ENCODE data around the gene PLPP1. TPM values are rescaled to one million over a fixed set of nuclear protein-coding genes. Genes with fewer than 3 reads are reported as not detected.
"Not testable (repeated sequence)": the region's sequence is repeated elsewhere in the genome, so short reads cannot be mapped to it uniquely, and the experiment has no call there.

PLPP1 gene
- total RNA-seq, 2 experiments from 2014 or later: 21.3 to 23.1 TPM

GRCh38 chr5:55530669-55531068 is 4.1 kb downstream of the PLPP1 start:
- no peaks in the 10 kb centered on the region for H3K9me3 Mint-ChIP-seq
- no peaks in the 10 kb centered on the region for H3K27me3 Mint-ChIP-seq
- no peak overlapping the region for H3K4me3 Mint-ChIP-seq
- no peak overlapping the region for H3K27ac Mint-ChIP-seq
- no peak for DNase-seq
- peaks cover 19% of the 10 kb centered on the region for H3K36me3 Mint-ChIP-seq
- peaks cover 32% of the 10 kb centered on the region for H3K4me1 Mint-ChIP-seq

DNA sequence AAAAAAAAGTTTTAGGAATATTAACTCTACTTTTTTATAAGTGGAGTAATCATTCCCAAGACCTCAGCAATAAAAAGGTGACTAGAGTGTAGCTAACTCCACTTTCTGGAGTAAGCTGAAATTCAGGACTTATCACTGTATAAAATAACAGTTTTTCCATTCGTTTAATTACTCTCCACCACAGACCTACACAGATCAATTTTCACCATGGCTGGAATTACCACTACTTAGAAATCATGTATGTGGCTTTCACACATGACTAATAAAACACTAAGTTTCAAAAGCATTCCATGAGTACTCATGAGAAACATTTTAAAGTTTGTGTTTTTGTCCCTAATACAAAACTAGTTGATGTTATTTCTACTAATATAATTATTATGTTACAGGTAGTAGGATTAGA is 9.9 kb downstream of the PLPP1 start:
- H3K4me1 Mint-ChIP-seq: peaks cover 23% of the 10 kb centered on the region
- no peaks in the 10 kb centered on the region for H3K27me3 Mint-ChIP-seq
- no peaks in the 10 kb centered on the region for H3K9me3 Mint-ChIP-seq
- no peak overlapping the region for H3K4me3 Mint-ChIP-seq
- H3K27ac Mint-ChIP-seq: no peak overlapping the region
- no peak for DNase-seq
- H3K36me3 Mint-ChIP-seq: peaks cover 6% of the 10 kb centered on the region

DNA sequence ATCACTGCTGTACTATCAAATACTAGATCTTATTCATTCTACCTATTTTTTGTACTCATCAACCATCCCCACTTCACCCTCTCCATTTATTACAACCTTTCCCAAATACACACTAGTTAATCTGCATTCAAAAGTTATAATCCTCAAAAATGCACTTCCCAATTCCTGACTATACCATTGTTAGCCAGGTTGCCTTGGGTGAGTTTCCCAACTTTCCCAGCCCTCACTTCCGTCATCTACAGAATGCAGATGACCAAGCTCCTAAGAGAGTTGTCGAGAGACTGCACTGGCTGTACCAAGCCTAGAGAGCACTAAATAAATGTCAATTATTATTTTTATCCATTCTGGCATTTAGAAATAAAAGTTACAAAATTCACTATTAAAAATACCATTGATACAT is 11.5 kb downstream of the PLPP1 start:
- no peaks in the 10 kb centered on the region for H3K9me3 Mint-ChIP-seq
- no peak for DNase-seq
- H3K27ac Mint-ChIP-seq: no peak overlapping the region
- H3K36me3 Mint-ChIP-seq: peaks cover 12% of the 10 kb centered on the region
- no peaks in the 10 kb centered on the region for H3K27me3 Mint-ChIP-seq
- no peak overlapping the region for H3K4me3 Mint-ChIP-seq
- peaks cover 29% of the 10 kb centered on the region for H3K4me1 Mint-ChIP-seq

- H3K27ac Mint-ChIP-seq: no peak overlapping the region
- H3K36me3 Mint-ChIP-seq: peaks cover 10% of the 10 kb centered on the region
- no peak overlapping the region for H3K4me3 Mint-ChIP-seq
- H3K27me3 Mint-ChIP-seq: no peaks in the 10 kb centered on the region
- no peaks in the 10 kb centered on the region for H3K9me3 Mint-ChIP-seq
- no peak for DNase-seq
- peaks cover 29% of the 10 kb centered on the region for H3K4me1 Mint-ChIP-seq
These were observed 12.9 kb downstream of the PLPP1 start for GRCh38 chr5:55521881-55522280.

DNA sequence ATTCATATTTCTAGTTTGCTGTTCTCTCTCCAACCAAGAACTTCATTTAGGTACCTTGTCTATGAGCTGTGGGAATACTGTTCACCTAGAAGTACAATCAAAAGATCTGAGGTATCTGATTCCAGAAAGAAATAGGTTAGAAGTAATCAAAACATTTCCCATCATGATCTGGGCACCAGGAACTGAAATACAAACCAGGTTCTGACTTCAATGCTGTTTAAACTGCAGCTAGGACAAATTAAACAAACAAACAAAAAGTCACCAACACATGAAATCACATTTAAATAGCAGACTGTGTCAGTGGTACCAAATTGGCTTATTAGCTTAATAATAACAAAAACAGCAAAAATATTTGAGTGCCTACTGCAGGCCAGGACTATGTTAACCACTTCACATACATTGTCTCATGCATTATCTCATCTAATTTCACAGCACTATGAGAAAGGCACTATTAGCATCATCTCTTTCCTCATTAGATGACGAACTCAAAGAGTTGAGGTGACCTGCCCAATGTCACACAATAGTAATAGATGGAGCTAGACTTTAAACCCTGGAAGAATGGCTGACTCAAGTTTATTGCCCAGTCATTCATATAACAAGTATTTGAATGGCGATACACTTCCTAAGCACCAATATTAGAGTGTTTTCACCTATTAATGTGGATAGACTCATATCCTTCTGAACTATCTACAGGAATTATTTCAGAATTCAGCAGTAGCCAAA is 14.5 kb downstream of the PLPP1 start:
- H3K27ac Mint-ChIP-seq: no peak overlapping the region
- H3K4me1 Mint-ChIP-seq: peaks cover 24% of the 10 kb centered on the region
- H3K36me3 Mint-ChIP-seq: peaks cover 11% of the 10 kb centered on the region
- H3K4me3 Mint-ChIP-seq: no peak overlapping the region
- no peaks in the 10 kb centered on the region for H3K27me3 Mint-ChIP-seq
- DNase-seq: no peak
- no peaks in the 10 kb centered on the region for H3K9me3 Mint-ChIP-seq

DNA sequence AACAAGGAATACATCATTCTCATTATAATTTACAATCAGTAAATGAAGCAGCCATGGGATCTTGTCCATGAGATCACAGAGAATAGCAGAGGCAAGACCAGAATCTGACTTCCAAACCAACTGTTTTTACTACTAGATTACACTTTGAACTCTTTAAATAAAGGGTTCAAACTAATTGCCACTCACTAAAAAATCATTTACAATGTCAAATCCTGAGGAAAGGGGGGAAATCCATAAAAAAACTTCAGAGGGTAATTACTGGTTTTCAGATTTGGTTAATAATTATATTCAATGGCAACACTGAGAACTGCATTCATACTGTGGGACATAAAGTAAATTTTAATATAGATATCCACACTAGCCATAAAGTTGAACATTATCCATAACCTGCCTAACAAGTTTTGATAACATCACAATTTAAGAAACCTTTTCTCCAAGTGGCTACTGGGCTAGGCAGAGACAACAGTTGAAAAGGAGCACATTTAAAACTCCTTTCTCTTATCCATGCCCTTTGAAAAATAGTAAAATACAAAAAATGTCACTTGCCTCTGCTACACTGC is 15.9 kb downstream of the PLPP1 start:
- Mint-ChIP-seq H3K9me3 (no peaks in the 10 kb centered on the region), H3K4me1 (peaks cover 20% of the 10 kb centered on the region), H3K4me3 (no peak overlapping the region), H3K36me3 (peaks cover 11% of the 10 kb centered on the region), H3K27ac (no peak overlapping the region), H3K27me3 (no peaks in the 10 kb centered on the region)
- no peak for DNase-seq

- Mint-ChIP-seq H3K27ac (no peak overlapping the region), H3K4me1 (peaks cover 20% of the 10 kb centered on the region)
These were observed 17.0 kb downstream of the PLPP1 start for GRCh38 chr5:55517804-55518203.

DNA sequence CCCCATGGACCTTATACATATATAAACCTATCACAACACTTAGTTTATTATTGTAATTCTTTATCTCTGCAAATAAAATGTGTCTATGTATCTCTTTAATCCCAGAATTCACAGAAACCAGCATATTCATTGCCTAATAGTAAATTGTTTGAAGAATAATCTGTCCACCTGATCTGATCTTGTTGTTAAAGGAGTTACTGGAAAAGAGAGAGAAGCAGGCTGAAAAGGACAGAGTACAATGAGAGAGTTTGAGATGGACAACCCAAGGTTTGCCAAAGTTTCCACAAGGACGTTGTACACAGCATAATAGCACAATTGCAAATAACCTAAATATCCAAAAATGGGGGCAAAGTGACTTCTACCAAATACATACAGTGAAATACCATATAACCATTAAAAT is 23.8 kb downstream of the PLPP1 start:
- Mint-ChIP-seq H3K4me1 (peaks cover 19% of the 10 kb centered on the region), H3K27ac (no peak overlapping the region), H3K4me3 (no peak overlapping the region), H3K9me3 (no peaks in the 10 kb centered on the region), H3K27me3 (no peaks in the 10 kb centered on the region), H3K36me3 (peaks cover 3% of the 10 kb centered on the region)
- DNase-seq: no peak

More at GRCh38 chr5:55517804-55518203, 17.0 kb downstream of the PLPP1 start:
- Mint-ChIP-seq H3K36me3 (peaks cover 11% of the 10 kb centered on the region), H3K4me3 (no peak overlapping the region), H3K9me3 (no peaks in the 10 kb centered on the region), H3K27me3 (no peaks in the 10 kb centered on the region)
- DNase-seq: no peak

GRCh38 chr5:55510523-55510880 is 24.3 kb downstream of the PLPP1 start:
- Mint-ChIP-seq H3K4me3 (no peak overlapping the region), H3K4me1 (peaks cover 17% of the 10 kb centered on the region), H3K9me3 (no peaks in the 10 kb centered on the region), H3K27ac (no peak overlapping the region), H3K27me3 (no peaks in the 10 kb centered on the region), H3K36me3 (no peaks in the 10 kb centered on the region)
- no peak for DNase-seq

- no peak for DNase-seq
- H3K9me3 Mint-ChIP-seq: no peaks in the 10 kb centered on the region
- no peak overlapping the region for H3K27ac Mint-ChIP-seq
- no peaks in the 10 kb centered on the region for H3K36me3 Mint-ChIP-seq
- H3K4me1 Mint-ChIP-seq: peaks cover 17% of the 10 kb centered on the region
- no peaks in the 10 kb centered on the region for H3K27me3 Mint-ChIP-seq
- no peak overlapping the region for H3K4me3 Mint-ChIP-seq
These were observed 24.8 kb downstream of the PLPP1 start for GRCh38 chr5:55509796-55510522.

DNA sequence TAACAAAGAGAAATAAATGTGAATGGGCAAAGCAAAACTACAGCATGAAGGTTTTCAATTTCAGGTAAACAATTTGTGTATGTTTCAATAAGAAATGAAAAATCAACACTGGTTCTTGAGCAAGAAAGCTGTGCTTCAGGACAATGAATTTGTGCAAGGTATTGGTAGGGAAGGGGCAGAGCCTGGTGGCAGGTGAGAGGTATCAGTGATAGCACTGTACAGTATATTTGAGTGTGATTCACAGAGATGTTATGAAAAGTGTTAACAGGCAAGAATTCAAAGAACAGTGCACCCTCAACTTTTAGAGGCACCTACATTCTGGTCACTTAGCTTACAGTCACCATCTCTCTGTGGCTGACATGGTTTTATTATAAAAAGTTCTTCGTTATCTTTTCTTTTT is 25.7 kb downstream of the PLPP1 start:
- Mint-ChIP-seq H3K36me3 (no peaks in the 10 kb centered on the region), H3K27me3 (no peaks in the 10 kb centered on the region), H3K27ac (no peak overlapping the region), H3K4me1 (peaks cover 17% of the 10 kb centered on the region), H3K9me3 (no peaks in the 10 kb centered on the region), H3K4me3 (no peak overlapping the region)
- DNase-seq: no peak

DNA sequence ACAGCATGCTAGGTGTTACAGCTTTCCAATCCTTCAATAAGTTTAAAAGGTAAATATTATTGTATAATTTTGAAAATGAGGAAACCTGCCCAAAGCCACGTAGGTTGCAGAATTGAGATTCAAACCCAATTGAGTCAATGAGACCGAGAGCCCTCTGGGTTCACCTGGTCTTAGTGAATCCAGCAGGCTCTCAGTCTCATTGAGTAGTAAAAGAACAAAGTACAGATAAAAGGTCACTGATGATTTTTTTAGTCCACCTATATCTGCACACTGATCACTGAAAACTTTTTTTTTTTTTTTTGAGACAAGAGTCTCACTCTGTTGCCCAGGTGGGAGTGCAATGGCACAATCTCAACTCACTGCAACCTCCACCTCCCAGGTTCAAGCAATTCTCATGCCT is 27.2 kb downstream of the PLPP1 start:
- Mint-ChIP-seq H3K27ac (no peak overlapping the region), H3K4me1 (peaks cover 16% of the 10 kb centered on the region), H3K9me3 (no peaks in the 10 kb centered on the region)

GRCh38 chr5:55505711-55506110 is 29.1 kb downstream of the PLPP1 start:
- not testable (repeated sequence) for H3K36me3 Mint-ChIP-seq, H3K4me3 Mint-ChIP-seq, DNase-seq, H3K27ac Mint-ChIP-seq, H3K9me3 Mint-ChIP-seq, H3K27me3 Mint-ChIP-seq
- peaks cover 16% of the 10 kb centered on the region for H3K4me1 Mint-ChIP-seq

More for the DNA sequence above, 27.2 kb downstream of the PLPP1 start:
- H3K4me3 Mint-ChIP-seq: no peak overlapping the region
- no peaks in the 10 kb centered on the region for H3K27me3 Mint-ChIP-seq
- no peaks in the 10 kb centered on the region for H3K36me3 Mint-ChIP-seq
- DNase-seq: no peak

- peaks cover 17% of the 10 kb centered on the region for H3K4me1 Mint-ChIP-seq
- H3K27me3 Mint-ChIP-seq, H3K27ac Mint-ChIP-seq, DNase-seq, H3K9me3 Mint-ChIP-seq, H3K4me3 Mint-ChIP-seq, H3K36me3 Mint-ChIP-seq: not testable (repeated sequence)
These were observed 30.8 kb downstream of the PLPP1 start for GRCh38 chr5:55503917-55504316.

GRCh38 chr5:55502759-55503158 is 32.0 kb downstream of the PLPP1 start:
- Mint-ChIP-seq H3K4me1 (peaks cover 19% of the 10 kb centered on the region), H3K36me3 (no peaks in the 10 kb centered on the region), H3K27ac (no peak overlapping the region), H3K27me3 (no peaks in the 10 kb centered on the region), H3K4me3 (no peak overlapping the region), H3K9me3 (no peaks in the 10 kb centered on the region)
- DNase-seq: no peak

GRCh38 chr5:55498457-55498856 is 36.3 kb downstream of the PLPP1 start:
- H3K4me1 Mint-ChIP-seq: peaks cover 7% of the 10 kb centered on the region
- H3K27ac Mint-ChIP-seq: no peak overlapping the region
- DNase-seq: no peak
- no peaks in the 10 kb centered on the region for H3K36me3 Mint-ChIP-seq
- H3K27me3 Mint-ChIP-seq: no peaks in the 10 kb centered on the region
- no peaks in the 10 kb centered on the region for H3K9me3 Mint-ChIP-seq
- H3K4me3 Mint-ChIP-seq: no peak overlapping the region

All from activated naive CD8-positive, alpha-beta T cell treated with anti-CD3 and anti-CD28 coated beads for 36 hours (primary cell).